Anterior cingulate cortex (tissue), 58 donors: Measurements from ENCODE around the gene FLT4.
A peak's percentile ranks its signal among the peaks of the same experiment; 100 is the strongest.
"Not testable (repeated sequence)": the region's sequence is repeated elsewhere in the genome, so short reads cannot be mapped to it uniquely, and the experiment has no call there.

Source experiments
- DNase-seq, 58 donors: peaks; one replicate each; lab custom pipeline; 2025; lab: John Stamatoyannopoulos, UW

Gene FLT4

DNA sequence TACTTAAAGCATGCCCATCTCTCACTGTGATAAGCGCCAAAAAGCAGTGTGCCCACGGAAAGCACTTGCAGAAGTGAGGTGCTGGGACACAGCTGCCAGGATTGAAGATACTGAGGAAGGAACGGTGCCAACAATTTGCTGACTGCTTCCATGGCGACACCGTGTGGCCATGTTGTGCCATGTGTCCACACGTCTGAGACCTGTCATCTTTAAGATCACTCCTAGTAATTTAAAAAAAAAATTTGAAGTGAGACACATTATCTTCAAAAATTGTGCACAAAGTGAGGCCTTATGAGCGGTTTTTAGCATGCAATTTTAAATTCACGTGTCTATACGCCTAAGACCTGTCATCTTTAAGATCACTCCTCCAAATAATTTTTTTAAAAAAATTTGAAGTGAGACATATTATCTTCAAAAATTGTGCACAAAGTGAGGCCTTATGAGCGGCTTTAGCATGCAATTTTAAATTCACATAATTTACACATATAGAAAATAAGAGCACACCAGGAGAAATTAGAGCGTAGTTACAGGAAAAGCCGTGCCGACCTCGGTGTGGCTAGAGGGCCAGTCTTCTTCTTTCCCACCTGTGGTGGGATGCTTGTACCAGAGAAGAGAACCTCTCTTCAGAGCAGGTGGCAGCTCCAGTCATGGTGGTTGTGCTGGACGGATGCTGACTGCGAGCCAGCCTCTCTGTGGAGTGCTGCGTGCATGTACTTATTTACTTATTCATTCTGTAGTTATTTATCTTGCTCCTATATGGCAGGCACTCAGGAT, 21.4 kb upstream of the FLT4 start:
- DNase-seq = peak in 49 of 58 donors; percentile 8 to 83 (median 44)

DNA sequence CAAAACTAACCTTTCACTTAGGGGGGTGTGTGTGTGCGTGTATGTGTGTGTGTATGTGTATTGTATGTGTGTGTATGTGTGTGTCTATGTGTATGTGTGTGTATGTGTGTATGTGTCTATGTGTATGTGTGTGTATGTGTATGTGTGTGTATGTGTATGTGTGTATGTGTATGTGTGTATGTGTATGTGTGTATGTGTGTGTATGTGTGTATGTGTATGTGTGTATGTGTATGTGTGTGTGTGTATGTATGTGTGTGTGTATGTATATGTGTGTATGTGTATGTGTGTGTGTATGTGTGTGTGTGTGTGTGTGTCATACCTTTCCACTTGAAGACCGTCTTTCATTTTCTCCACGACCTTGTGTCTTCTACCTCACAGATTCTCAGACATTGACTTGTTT, 20.8 kb upstream of the FLT4 start:
- DNase-seq = no peak

DNA sequence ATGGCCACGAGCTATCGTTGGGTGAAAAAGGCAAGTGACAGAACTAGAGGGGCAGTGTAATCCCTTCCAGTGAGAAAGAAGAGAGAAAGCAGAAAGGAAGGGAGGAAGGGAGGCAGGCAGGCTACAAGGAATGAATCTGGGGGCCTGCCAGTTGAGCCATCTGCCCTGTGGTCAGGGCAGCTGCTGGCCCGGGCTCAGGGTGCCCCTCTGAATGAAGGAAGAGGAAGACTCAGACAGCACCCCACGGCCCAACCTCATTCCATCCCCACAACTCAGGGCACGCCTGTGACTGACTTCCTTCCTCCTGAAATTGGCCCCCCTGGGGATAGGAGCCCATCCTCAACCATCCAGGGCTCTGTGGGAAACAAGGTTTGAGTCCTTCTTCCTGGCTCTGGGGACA, 20.3 kb upstream of the FLT4 start:
- no peak for DNase-seq

DNA sequence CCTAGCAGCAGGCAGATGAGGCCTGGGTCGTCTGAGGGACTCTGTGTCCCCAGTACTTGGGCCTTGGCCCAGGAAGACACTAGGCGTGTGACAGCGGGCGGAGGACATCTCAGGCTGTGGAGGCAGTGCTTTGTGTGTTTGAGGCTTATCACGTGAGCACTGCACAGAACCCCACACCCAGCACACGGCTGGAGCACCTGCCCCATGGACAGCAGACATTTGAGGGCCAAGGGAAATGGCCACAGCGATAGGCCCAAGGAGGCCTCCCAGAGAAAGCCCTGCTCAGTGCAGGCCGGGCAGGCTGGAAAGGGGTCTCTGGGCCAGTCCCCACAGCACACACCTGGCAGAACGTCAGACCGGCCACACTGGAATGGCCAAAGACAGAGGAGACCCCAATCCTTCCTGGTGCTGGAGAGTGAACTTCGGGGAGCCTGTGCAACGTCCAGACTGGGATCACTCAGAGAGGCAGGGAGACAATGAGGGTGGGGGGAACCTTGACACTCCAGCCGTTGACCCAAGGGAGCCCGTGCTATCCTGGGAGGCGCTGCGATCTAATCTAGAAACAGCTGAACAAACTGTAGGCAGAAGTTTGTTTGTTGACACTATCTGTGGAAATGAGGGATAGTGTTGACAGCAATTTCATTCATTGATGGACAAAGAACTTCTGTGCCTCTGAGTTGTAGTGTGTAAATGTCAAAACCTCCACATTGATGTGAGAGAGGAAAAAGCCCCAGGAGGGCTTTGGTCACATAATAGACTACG, 19.6 kb upstream of the FLT4 start:
- no peak for DNase-seq

DNA sequence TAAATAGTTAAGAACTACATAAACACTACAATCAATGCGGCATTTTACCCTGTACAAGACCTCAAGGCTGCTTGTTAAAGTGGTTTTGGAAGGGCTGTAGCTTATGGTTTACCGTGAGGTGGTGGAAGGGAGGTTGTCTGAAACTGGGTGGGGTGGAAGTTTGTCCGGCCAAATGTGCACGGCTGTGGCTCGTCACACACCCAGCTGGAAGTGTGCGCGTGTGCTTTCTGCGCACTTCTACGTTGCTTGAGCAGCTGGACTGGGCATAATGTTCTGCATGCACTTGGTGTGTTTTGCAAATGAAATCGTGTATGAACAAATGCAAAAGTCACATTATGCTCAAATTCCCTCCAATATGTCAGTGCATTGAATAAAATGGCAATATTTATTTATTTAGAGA, 17.4 kb upstream of the FLT4 start:
- no peak for DNase-seq

DNA sequence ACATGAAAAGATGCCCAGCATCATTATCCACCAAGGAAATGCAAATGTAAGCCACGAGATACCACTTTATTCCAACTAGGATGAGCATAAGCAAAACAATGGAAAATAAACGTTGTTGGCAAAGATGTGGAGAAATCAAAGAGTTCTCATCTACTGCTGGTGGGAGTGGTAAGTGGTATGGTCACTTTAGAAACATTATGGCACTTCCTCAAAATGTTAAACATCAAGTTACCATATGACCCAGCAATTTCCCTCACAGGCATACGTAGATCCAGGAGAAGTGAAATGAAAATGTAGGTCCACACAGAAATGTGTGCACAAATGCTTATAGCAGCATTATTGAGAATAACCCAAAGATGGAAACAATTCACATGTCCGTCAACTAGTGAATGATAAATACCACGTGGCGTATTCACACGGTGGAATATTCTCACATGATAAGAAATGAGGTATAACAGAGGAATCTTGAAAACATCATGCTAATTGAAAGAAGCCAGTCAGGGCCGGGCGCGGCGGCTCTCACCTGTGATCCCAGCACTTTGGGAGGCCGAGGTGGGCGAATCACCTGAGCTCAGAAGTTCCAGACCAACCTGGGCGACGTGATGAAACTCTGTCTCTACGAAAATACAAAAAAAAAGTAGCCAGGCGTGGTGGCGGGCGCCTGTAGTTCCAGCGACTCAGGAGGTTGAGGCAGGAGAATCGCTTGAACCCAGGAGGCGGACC, 16.4 kb upstream of the FLT4 start:
- no peak for DNase-seq

DNA sequence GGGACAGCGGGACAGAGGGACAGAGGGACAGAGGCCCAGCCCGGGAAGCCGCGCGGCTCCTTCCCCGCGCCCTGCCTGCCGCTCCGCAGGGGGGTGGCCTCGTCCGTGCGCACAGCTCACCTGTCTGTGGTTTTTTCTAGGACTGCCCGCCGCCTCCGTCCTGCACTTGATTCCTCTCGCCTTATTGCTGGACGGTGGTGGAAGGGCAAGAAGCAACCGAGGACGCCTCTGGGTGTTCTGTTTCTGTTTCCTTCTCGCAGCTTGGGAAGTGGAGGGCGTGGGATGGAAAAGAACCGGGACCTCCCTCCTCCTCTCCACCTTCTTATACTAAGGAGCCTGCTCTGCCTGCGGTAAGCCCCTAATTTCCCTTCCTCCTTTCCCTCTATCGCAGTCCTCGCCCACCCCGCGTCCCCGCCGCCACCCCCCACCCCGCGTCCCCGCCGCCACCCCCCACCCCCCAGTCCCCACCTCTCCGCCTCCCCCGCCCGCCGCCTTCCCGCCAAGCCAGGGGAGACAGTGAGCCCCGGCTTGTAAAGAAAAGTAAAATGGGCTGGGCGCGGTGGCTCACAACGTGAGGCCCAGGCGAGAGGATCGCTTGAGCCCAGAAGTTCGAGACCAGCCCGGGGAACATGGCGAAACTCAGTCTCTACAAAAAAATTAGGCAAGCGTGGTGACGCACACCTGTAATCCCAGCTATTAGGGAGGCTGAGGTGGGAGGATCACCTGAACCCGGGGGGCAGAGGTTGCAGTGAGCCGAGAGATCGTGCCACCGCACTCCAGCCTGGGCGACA, 9.6 kb upstream of the FLT4 start:
- DNase-seq = no peak

DNA sequence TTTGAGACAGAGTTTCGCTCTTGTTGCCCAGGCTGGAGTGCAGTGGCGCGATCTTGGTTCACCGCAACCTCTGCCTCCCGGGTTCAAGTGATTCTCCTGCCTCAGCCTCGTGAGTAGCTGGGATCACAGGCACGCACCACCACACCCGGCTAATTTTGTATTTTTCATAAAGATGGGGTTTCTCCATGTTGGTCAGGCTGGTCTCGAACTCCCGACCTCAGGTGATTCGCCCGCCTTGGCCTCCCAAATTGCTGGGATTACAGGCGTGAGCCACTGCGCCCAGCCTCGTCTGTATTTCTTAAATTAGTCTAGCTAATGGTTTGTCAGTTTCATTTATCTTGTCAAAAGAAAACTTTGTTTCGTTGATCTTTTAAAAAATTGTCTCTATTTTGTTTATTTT, 5.8 kb upstream of the FLT4 start:
- not testable (repeated sequence) for DNase-seq

DNA sequence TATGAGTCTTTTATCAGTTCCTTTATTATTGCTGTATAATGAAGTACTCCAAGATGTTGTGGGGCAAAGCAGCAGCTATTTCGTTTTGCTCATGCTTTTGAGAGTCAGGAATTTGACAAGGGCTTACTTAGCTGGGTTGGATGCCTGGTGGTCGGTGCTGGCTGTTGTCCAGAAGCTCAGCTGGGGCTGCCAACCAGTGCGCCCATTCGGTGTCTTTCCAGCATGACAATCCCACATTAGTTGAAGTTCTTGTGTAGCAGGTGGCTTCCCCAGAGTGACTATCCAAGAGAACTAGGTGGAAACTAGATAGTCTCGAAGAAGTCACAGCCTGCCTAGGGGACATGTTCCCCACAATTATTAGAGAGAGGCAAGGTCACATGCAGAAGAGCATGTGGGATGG, 3.4 kb upstream of the FLT4 start:
- DNase-seq = no peak

DNA sequence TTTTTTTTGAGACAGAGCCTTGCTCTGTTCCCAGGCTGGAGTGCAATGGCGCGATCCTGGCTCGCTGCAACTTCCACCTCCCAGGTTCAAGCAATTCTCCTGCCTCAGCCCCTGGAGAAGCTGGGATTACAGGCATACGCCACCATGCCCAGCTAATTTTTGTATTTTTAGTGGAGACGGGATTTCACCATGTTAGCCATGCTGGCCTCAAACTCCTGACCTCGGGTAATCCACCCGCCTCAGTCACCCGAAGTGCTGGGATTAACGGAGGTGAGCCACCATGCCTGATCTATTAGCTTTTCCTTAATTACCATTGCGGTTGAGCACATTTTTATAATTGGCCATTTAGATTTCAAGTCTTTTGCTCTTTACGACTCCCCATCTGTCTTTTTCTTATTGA, 2.9 kb upstream of the FLT4 start:
- no peak for DNase-seq

DNA sequence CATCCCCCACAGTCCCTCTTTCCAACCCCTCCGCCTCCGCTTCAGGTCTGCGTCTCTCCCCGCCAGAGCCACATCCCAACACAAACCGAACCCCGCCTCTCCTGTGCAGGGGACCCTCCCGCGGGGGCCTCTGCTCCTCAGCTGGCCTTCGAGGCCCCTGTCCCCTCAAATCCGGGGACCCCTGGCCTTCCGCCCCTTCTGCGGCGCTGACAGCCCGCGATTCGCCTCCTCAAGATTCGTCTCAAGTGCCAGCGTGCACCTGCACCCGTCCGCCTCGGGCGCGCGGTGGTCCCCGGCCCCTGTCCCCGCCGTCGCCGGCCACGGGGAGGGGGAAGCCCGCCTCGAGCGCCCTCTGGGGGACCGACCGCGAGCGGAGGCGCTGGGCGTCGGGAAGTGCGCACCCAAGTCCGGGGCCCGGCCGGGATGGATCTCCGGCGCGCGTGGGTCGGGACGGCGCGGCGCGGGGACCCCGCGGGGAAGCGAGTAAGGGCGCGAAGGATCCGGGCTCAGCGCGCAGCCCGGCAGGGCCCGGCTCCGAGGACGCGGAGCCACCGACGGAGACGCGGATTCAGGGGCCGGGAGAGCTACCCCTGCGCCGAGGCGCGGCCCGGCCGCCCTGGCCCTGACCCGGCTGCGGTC, 623 bp downstream of the FLT4 start:
- no peak for DNase-seq

DNA sequence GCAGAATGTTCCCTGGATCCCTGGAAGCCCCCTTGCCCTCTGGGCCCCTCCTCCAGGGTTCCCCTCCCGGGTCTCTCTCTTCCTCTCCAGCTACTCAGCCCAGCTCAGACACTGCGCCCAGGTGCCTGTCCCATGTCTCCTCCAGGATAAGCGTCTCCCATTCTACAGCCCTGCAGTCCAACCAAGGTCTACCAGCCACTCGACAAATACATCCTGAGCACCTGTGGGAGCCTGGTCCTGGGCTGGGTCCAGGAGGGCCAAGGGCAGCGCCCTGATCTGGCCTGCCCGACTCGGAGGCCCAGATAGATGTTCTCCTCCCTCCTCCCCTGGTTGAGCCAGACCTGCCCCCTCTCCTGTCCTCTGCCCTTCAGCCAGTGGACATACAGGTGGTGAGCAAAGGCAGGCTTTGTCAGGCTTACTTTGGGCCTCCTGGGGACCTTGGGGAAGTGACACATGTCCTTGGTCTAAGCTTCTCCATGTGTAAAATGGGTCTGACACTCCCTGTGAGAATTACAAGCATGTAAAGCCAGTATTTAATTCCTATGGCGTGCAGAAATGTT, 1.4 kb downstream of the FLT4 start:
- DNase-seq = no peak

DNA sequence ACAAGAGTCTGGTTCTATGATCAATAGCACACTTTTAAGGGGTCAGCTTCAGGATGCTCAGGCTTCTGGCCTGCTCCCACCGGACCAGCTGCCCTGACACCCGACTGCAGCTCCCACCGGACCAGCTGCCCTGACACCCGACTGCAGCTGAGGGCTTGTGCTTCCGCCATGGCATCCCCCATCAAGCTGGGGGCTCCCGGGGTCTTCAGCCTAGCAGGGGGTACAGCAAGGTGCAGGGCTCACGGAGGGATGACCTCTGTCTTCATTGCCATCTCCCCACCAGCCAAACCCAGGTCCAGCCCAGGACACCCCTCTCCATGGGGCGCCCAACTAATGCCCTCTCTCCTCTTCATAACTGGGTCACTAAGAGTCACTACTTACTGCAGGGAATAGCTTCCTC, 1.9 kb downstream of the FLT4 start:
- DNase-seq = no peak

DNA sequence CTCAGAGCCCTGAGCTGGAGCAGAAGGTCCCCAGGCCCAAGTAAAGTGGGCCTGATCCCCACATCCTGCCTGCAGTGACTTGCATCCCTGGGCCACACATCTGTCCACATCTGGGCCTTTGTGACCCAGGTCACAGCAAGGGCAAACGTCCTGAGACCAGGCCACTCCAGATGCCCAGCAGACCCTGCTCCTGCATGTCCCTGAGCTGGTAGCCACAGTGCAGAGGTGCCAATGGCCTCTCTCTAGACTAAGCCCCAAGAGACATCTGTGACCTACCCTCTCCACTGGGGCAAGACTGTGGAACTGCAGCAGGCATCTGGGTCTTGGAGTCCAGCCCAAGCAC, 2.5 kb downstream of the FLT4 start:
- no peak for DNase-seq

DNA sequence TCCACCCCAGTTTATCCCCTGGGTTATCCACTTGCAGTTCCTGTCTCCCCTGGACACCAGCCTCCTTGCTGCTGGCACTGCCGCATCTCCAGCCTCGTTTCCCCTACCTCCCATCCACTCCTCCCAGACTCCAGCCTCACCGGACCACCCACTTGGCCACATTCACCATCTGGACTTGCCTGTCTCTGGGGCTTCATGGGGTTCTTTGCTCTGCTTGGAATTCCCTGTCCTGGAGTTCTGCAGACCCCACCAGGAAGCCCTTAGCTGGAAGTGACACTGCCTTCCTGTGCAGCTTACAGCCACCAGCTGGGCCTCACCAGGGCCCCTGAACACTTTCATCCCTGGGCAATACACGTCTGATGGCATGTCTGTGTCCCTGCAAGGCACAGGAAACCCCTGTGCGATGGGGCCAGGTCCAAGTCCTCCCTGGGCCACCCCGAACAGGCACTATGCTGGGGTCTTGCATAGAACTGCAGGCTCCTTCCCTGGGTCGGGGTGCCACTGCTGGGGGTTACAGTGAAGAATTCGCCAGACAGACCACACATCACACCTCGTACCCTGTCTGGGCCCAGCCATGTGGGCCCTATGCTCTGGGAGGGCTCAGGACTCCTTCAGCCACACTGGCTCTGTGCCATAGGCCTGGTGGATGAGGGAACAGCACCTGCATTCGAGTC, 3.0 kb downstream of the FLT4 start:
- no peak for DNase-seq

DNA sequence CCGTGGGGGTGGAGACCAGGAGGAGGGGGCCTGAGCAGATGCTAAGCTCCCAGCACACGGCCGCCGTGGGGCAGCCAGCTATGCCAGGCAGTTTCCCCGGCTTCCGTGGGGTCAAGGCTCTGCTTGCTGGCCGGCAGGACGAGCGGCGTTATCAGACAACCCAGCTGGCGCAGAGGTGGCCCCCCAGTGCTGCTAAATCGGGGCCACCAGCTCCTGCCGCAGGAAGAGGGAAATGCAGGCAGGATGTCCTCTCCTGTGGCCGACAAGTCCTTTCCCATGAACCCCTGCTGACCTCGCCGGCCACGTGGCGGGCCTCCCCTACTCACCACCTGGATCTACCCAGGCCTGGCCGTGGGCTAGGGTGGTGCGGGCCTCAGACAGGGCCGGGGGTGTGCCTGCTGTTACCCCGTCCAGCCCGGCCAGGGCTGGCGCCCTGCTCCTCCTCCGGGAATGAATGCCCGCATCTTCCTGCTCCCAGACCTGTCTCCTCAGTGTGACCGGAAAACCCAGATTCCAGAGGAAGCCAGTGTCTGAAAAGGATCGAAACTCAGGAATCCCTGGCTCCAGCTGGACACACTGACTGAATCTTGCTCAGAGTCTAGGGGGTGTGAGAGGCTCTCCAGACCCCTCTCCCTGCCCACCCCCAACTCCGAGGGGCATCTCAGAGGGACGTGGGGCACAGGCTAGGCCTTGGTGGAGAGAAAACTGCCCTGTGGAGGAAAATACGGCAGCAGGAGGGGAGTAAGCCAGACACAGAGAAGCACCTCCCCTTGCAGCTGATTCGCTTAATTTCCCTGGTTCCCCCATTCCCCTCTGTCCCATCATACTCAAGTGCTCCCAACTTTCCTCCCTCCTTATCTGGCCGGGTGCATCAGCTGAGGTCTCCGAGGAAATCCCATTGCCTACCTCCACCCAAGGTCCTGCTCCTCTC, 3.9 kb downstream of the FLT4 start:
- no peak for DNase-seq

DNA sequence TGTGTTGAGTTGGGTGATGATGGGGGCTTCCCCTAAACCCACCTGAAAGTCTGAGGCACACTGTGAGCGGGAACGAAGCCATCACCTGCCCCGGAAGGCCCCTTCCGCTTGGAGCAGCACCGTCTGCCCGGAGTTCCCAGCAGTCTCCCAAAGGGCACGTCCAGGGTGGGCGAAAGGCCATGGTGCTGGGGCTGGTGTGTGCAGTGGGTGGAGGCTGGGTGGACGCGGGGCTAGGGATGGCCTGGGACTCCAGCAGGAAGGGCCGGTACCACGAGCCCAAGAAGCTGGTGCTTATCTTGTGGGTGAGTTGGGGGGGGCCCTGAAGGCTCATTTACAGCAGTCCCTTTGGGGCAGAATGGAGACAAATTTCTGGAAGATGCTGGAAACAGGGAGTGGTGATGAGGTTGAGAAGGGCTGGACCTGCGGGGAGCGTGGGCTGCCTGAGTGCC, 4.6 kb downstream of the FLT4 start:
- DNase-seq = no peak

DNA sequence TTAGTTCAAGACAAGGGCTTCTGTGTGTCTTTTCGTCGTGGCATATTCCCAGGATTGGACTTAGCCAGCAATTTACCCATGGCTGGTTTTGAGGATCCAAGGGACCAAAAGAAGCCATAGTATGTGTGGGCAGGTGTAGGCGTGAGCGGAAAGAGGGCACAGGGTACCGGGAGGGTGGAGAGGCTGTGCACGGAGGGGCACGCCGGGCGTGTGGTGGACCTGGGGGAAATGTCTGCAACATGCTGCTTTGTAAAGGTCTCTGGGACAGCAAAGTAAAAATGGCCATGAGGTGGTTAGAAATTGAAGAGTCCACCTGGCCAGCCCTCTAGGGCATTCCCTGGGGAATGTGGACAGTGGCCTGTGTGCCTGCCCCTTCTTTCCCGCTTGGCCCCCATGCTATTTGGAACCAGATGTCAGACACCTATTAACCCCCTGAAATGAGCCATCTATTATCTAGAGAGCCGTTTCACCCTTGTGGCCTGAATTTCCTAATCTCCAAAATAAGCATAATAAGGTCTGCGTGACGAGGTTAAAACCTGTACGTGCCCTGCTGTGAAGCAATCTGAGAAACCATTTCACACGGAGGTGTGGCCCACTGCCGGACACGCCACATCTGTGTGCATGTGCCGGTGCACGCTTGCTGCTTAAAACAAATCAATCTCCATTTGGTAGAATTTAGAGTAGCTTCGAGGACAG, 5.1 kb downstream of the FLT4 start:
- DNase-seq = no peak
